Measurements from ENCODE around the gene FETUB.

FETUB gene

DNA sequence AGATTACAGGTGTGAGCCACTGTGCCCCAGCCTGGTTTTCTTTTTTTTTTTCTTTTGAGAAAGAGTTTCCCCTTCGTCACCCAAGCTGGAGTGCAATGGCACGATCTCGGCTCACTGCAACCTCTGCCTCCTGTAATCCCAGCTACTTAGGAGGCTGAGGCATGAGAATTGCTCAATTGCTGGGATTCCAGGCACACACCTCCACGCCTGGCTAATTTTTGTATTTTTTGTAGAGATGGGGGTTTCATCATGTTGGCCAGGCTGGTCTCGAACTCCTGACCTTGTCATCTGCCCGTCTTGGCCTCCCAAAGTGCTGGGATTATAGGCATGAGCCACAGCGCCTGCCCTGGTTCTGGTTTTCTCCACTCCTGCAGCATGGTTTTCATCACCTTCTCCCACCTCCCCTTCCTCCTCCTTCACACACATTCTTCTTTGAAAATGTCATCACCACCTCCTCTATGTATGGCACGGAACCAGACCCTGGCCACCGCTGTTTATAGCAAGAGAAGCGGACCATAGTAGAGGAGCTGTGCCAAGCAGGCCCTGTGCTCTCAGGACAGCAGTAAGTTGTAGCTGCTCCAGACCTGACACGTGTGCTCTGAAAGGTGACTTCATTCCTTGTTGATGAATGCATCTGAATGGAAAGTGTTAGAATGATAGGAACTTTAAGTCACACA is 42.0 kb upstream of the FETUB start:
- H3K27ac ChIP-seq (ENCODE audit: extremely low read depth, low read depth, low read length) = no peak overlapping the region
- CTCF ChIA-PET = interaction anchor here (0.6 to 2.6 kb wide), 2 partner anchors 14 to 17 kb away, joined by 6 to 12 read pairs; no protein-coding TSS in a partner anchor
- TF ChIP-seq ZFHX2 (tag by site-specific recombination; conservative IDR thresholded peaks at IDR 0.05) (peak; percentile 68), ZNF341 (tag by site-specific recombination; IDR thresholded peaks at IDR 0.05; ENCODE audit: low read depth) (no peak), ZNF560 (tag by site-specific recombination; IDR thresholded peaks at IDR 0.05; ENCODE audit: borderline replicate concordance) (no peak), ZNF266 (tag by site-specific recombination; IDR thresholded peaks at IDR 0.05; ENCODE audit: low read depth) (no peak), ZNF521 (tag by site-specific recombination; IDR thresholded peaks at IDR 0.05) (no peak), ZNF394 (tag by site-specific recombination; IDR thresholded peaks at IDR 0.05; ENCODE audit: borderline replicate concordance) (peak; percentile 30; the same call in 1 of the 2 replicates), KLF8 (tag by site-specific recombination; IDR thresholded peaks at IDR 0.05) (no peak), ZNF335 (tag by site-specific recombination; conservative IDR thresholded peaks at IDR 0.05) (no peak)
- TF ChIP-seq, protein P1, sequence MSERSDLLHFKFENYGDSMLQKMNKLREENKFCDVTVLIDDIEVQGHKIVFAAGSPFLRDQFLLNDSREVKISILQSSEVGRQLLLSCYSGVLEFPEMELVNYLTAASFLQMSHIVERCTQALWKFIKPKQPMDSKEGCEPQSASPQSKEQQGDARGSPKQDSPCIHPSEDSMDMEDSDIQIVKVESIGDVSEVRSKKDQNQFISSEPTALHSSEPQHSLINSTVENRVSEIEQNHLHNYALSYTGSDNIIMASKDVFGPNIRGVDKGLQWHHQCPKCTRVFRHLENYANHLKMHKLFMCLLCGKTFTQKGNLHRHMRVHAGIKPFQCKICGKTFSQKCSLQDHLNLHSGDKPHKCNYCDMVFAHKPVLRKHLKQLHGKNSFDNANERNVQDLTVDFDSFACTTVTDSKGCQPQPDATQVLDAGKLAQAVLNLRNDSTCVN (tag by site-specific recombination; optimal IDR thresholded peaks at IDR 0.05) = no peak
- H3K4me3 ChIP-seq (ENCODE audit: low read depth, low read length) = no peak overlapping the region
- POLR2A ChIA-PET = interaction anchor here (0.7 to 1.9 kb wide), 2 partner anchors 186 to 240 kb away, joined by 5 to 14 read pairs; partner anchors contain the start of gene EIF4A2
- H3K36me3 ChIP-seq (ENCODE audit: control insufficient read depth in 2 of 2, insufficient read depth in 1 of 2, low read length in 2 of 2) = no peaks in the 10 kb centered on the region
- H3K9me3 ChIP-seq (ENCODE audit: control insufficient read depth, insufficient read depth, low read depth, low read length) = no peaks in the 10 kb centered on the region
- no peaks in the 10 kb centered on the region for H3K4me1 ChIP-seq (ENCODE audit: control insufficient read depth, insufficient read depth, low read length)

DNA sequence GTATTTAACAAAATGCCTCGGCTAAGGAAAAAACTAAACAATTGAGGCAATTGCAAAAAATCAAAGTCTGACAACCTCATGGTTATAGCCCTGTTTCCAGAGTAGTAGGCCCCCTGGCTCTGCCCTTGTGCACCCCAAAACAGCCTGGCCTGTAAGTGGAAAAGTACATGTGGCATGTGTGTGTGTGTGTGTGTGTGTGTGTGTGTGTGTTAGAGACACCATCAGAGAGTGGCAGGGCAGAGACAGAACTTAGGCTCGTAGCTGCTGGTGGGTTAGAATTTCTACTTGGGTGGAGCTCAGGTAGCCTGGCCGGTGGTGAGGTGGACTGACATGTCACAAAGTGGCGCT is 41.4 kb upstream of the FETUB start:
- Histone ChIP-seq H3K36me3 (ENCODE audit: control insufficient read depth in 2 of 2, insufficient read depth in 1 of 2, low read length in 2 of 2) (no peaks in the 10 kb centered on the region), H3K4me3 (ENCODE audit: low read depth, low read length) (no peak overlapping the region), H3K9me3 (ENCODE audit: control insufficient read depth, insufficient read depth, low read depth, low read length) (no peaks in the 10 kb centered on the region), H3K4me1 (ENCODE audit: control insufficient read depth, insufficient read depth, low read length) (no peaks in the 10 kb centered on the region), H3K27ac (ENCODE audit: extremely low read depth, low read depth, low read length) (no peak overlapping the region)
- ChIA-PET CTCF (no interaction called here), POLR2A (no interaction called here)
- TF ChIP-seq, protein P2, sequence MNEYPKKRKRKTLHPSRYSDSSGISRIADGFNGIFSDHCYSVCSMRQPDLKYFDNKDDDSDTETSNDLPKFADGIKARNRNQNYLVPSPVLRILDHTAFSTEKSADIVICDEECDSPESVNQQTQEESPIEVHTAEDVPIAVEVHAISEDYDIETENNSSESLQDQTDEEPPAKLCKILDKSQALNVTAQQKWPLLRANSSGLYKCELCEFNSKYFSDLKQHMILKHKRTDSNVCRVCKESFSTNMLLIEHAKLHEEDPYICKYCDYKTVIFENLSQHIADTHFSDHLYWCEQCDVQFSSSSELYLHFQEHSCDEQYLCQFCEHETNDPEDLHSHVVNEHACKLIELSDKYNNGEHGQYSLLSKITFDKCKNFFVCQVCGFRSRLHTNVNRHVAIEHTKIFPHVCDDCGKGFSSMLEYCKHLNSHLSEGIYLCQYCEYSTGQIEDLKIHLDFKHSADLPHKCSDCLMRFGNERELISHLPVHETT (tag by site-specific recombination; IDR thresholded peaks at IDR 0.05) = no peak
- no peak for TF ChIP-seq ZNF548 (tag by site-specific recombination; IDR thresholded peaks at IDR 0.05)

DNA sequence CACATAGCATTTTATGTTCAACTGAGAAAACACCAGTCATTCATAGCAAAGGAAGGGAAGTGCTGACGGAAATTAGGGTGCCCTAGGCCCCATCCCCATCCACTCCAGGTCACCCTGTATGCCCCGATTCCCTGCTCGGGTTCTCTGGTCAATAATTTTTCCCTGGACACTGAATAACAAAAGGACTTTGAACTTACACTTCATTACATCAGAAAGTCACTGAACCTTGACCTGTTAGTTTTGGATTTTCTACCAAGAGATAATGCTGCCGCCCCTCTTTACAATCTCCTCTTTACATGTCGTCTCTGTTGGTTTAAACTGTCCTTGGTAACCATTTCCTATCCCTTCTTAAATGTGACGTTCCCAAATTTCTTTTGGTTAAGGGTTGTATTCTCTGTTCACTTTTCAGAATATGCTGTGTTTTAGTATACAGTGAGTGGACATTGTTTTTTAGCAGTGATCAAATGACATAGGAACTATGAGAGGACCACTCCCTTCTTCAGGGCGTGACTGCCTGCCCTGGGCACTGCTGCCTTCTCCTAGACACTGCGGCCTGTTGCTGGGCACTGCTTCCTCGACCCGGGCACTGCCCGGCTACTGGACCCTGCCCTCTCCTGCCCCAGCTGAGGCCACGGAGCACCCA is 40.9 kb upstream of the FETUB start:
- Histone ChIP-seq H3K4me1 (ENCODE audit: control insufficient read depth, insufficient read depth, low read length) (no peaks in the 10 kb centered on the region), H3K9me3 (ENCODE audit: control insufficient read depth, insufficient read depth, low read depth, low read length) (no peaks in the 10 kb centered on the region), H3K36me3 (ENCODE audit: control insufficient read depth in 2 of 2, insufficient read depth in 1 of 2, low read length in 2 of 2) (no peaks in the 10 kb centered on the region), H3K4me3 (ENCODE audit: low read depth, low read length) (no peak overlapping the region), H3K27ac (ENCODE audit: extremely low read depth, low read depth, low read length) (no peak overlapping the region)
- CTCF ChIA-PET = interaction anchor here (3.4 kb wide), 1 partner anchor 17 kb away, joined by 20 read pairs; no protein-coding TSS in a partner anchor
- POLR2A ChIA-PET = no interaction called here
- no peak for TF ChIP-seq ZNF677 (tag by site-specific recombination; IDR thresholded peaks at IDR 0.05)
- TF ChIP-seq ZNF266 (tag by site-specific recombination; IDR thresholded peaks at IDR 0.05; ENCODE audit: low read depth) = no peak
- TF ChIP-seq YY2 (tag by site-specific recombination; IDR thresholded peaks at IDR 0.05) = no peak
- TF ChIP-seq, protein P3, sequence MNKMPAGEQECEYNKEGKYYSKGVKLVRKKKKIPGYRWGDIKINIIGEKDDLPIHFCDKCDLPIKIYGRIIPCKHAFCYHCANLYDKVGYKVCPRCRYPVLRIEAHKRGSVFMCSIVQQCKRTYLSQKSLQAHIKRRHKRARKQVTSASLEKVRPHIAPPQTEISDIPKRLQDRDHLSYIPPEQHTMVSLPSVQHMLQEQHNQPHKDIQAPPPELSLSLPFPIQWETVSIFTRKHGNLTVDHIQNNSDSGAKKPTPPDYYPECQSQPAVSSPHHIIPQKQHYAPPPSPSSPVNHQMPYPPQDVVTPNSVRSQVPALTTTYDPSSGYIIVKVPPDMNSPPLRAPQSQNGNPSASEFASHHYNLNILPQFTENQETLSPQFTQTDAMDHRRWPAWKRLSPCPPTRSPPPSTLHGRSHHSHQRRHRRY (tag by site-specific recombination; IDR thresholded peaks at IDR 0.05) = no peak
- TF ChIP-seq, protein P4, sequence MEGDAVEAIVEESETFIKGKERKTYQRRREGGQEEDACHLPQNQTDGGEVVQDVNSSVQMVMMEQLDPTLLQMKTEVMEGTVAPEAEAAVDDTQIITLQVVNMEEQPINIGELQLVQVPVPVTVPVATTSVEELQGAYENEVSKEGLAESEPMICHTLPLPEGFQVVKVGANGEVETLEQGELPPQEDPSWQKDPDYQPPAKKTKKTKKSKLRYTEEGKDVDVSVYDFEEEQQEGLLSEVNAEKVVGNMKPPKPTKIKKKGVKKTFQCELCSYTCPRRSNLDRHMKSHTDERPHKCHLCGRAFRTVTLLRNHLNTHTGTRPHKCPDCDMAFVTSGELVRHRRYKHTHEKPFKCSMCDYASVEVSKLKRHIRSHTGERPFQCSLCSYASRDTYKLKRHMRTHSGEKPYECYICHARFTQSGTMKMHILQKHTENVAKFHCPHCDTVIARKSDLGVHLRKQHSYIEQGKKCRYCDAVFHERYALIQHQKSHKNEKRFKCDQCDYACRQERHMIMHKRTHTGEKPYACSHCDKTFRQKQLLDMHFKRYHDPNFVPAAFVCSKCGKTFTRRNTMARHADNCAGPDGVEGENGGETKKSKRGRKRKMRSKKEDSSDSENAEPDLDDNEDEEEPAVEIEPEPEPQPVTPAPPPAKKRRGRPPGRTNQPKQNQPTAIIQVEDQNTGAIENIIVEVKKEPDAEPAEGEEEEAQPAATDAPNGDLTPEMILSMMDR (tag by site-specific recombination; IDR thresholded peaks at IDR 0.05) = no peak
- TF ChIP-seq, protein P5, sequence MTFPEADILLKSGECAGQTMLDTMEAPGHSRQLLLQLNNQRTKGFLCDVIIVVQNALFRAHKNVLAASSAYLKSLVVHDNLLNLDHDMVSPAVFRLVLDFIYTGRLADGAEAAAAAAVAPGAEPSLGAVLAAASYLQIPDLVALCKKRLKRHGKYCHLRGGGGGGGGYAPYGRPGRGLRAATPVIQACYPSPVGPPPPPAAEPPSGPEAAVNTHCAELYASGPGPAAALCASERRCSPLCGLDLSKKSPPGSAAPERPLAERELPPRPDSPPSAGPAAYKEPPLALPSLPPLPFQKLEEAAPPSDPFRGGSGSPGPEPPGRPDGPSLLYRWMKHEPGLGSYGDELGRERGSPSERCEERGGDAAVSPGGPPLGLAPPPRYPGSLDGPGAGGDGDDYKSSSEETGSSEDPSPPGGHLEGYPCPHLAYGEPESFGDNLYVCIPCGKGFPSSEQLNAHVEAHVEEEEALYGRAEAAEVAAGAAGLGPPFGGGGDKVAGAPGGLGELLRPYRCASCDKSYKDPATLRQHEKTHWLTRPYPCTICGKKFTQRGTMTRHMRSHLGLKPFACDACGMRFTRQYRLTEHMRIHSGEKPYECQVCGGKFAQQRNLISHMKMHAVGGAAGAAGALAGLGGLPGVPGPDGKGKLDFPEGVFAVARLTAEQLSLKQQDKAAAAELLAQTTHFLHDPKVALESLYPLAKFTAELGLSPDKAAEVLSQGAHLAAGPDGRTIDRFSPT (tag by site-specific recombination; IDR thresholded peaks at IDR 0.05) = no peak
- TF ChIP-seq, protein P6, sequence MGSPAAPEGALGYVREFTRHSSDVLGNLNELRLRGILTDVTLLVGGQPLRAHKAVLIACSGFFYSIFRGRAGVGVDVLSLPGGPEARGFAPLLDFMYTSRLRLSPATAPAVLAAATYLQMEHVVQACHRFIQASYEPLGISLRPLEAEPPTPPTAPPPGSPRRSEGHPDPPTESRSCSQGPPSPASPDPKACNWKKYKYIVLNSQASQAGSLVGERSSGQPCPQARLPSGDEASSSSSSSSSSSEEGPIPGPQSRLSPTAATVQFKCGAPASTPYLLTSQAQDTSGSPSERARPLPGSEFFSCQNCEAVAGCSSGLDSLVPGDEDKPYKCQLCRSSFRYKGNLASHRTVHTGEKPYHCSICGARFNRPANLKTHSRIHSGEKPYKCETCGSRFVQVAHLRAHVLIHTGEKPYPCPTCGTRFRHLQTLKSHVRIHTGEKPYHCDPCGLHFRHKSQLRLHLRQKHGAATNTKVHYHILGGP (tag by site-specific recombination; IDR thresholded peaks at IDR 0.05) = no peak
- no peak for TF ChIP-seq ZNF23 (tag by site-specific recombination; IDR thresholded peaks at IDR 0.05; ENCODE audit: borderline replicate concordance)
- TF ChIP-seq ZNF561 (tag by site-specific recombination; IDR thresholded peaks at IDR 0.05; ENCODE audit: borderline replicate concordance) = no peak
- no peak for TF ChIP-seq ZNF248 (tag by site-specific recombination; IDR thresholded peaks at IDR 0.05)
